ENCODE data around the gene FILIP1L. TPM values are rescaled to one million over a fixed set of nuclear protein-coding genes. Genes with fewer than 3 reads are reported as not detected.

Gene FILIP1L
- polyA plus RNA-seq, 4 donors: 17.6 to 24.4 (median 22.2) TPM

DNA sequence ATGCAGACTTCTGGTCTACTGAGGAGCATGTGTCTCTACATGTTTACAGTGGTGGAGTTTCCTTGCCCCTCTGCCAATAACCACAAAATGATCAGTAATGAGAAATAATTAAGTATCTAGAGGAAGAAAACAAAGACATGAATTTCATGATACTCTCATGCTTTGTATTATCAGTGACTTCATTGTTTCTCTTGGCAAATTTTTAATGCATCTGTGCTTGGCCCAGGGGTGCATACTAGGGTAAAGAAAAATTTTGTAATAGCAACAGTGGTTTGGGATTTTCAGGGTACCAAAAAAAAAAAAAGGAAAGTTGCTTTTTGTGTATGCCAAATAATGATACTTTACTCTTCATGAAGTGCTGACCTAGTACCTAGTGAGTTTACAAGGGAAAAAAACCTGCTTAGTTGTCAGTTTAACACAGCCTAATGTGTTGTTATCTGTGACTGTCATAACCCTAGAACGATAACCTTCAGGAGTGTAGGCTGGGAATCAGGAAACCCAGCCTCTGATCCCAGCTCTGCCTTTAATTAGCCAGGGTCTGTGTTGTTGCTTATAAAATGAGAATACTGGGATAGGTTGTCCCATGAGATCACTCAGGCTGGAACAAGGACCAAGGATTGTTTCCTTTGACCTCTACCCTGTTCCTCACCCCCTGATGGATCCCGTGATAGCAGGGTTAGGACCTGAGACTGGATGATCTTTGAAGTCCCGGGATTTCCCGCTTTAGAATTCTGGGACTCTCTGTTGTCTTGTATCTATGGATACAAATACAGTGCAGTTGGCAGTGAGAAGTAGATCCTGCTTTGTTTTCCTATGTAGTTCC, 179.1 kb downstream of the FILIP1L start:
- no peak for DNase-seq (ENCODE audit: low read depth in 4 of 4, low spot score in 3 of 4)

DNA sequence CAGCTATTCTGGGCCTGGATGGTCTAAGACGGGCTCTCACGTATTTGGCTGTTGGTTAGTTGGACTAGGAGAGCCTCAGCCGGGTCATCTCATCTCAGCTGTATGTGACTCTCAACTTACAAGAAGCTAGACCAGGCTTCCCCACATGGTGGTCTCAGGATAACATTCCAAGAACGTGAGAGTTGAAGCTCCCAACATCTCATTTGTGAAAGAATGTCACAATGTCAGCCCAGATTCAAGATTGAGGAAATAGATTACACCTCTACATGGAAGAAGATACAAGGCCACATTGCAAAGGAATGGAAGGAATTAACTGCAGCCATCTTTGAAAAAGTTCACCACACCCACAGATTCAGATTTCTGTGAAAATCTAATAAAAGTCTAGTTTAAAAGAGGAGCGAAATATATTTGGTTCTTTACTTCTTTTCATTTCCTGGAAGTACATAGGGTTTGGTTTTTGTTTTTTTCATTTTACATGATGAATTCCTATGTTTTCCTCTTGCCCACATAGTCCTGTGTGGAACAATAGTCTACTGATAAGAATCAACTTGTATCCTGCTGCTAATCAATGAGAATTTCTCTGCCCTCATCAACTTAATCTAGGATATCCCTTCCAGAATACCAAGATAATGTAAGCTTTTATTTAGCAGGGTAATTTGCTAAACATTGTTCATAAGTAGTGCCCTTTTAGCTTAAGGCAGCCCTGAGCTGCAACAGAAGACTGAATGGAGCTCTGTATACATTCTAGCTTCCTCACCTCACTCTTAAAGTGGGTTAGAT, 180.1 kb downstream of the FILIP1L start:
- no peak for DNase-seq (ENCODE audit: low read depth in 4 of 4, low spot score in 3 of 4)

DNA sequence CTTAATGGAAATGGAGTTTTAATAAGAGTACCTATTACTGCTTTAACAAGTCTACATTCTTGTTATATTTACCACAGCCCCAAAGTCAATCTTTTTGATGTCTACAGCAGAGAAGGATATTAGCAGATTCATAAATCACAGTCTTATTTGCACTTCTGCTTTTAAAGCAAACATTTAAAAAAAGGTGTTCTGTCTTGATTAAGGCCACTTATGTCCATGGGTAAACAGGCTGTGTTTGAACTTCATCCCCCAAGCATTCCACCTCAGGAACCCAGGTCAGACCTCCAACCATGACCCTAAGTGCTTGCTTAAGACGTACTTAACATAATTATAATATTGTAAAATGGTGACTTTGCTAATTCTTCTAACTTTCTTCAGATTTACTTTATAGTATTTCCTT, 183.2 kb downstream of the FILIP1L start:
- DNase-seq (ENCODE audit: low read depth in 4 of 4, low spot score in 3 of 4): no peak

DNA sequence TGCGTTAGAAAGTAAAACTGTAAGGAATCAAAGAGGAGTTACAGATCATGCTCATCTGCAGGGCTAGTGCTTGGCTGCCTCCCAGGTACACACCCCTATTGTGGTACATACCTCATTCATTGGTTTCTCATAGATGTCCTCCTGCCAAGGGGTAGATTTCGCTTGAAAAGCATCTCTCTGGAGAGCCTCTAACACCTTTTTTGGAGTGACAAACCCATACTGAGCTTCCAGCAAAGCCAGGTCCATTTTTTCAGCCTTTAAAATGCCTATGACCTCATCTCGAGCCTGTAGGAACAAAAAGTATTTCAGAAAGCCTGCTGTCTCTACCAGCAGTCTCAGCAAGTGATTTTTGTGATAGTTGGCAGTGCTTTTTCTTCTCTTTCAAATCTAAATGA, 184.6 kb downstream of the FILIP1L start:
- DNase-seq (ENCODE audit: low read depth in 4 of 4, low spot score in 3 of 4): no peak

DNA sequence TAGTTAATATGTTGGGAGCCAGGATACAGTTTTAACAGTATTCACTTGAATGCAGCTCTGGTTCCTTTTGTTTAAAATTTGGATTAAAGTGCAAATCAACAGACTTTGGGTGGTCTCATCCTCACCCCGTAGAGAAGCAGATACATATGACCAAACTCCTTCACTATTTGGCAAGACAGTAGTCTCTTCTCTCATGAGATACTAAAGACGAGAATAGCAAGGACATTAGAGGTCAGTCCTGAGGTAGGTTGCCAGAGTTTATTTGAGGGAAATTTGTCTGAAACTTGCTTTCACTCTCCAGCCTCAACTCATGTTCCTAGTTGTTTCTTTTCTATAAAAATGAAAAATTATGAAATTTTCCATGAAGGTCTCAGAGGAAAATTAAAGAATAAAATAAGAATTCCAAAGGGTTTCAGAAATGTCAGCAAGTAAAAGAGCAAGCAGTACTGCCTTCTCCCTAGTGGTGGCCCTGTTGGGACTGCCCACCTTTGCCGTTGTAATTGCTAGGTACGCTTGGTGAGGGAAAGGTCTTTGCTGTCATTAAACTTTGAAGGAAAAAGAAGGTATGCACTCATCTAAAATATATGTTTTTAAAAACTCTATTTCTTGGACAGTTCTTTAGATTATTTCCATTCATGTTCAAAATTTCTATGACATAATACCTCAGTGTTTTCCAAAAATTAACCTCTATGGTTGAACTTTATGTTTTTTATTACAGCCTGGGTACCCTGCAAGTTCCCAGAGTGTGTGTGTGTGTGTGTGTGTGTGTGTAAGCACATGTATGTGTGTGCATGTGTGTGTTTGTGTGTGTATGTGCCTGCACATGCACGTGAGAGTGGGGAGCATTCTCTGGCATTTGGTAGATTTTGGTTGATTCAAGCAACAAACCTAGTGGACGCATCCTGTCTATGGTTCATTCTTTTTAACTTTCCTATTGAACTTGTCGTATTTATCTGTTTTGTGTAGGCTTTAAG, 185.2 kb downstream of the FILIP1L start:
- DNase-seq (ENCODE audit: low read depth in 4 of 4, low spot score in 3 of 4): no peak

DNA sequence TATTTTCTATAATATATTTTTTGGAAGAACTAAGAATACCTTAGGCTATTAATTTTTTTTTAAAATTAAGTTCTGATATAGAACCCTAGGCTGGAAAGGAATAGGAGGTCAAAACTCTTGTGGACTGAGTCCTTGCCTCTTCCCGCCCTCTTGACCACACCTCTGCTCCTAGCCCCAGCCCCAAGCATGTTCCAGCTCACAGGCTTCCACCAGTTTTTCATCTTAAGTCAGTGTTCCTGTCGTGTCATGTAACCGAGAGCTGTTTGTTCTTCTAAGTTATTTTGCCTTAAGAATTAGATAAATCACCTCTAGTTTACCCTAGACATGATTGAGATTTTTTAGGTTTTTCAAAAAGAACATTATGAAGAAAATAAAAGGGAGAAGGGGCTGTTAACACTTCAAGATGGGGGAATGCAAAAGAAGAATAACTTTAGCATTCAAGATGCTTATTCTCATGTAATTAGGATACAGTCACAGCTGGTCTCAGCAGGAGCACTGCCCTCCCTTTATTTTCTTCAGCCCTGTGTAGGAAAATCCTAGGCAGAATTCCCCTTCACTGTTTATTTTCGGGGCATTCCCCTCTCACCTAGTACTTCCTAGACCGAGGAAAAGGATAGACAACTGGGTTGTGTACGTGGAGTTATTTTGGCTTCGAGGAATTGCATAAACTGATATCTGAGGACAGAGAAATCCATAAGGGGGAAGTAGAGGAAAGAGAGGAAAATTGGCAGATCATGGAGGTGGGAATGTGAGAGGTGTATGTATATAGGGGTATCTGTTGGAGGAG, 186.4 kb downstream of the FILIP1L start:
- no peak for DNase-seq (ENCODE audit: low read depth in 4 of 4, low spot score in 3 of 4)

DNA sequence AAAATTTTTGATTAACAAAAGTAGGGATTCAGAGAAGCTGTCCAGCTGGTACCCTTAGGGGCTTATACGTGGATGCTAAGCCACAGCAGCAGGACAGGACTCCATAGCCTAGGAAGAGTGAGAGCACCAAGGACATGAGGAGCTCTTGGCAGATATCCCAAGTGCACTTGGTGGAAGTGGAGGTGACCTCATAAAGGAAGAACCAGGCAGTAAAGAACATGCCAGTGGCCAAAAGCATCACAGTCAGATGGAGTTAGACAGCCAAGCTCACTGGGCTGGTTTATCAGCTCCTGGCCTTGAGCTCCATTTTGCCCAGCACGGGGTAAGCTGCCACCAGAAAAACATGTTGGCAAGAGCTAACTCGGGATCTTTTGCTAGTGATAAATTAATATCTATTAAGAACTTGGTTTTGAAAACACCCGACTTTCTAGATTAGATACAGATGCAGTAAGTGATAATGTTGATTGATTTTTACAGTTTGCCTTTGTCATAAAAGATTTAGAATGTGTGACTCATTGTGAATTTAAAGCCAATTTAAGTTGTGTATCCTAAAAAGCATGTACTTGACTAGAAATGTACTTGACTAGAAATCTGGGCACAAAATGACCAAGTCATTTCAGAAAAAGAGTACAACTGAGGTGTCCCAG, 188.6 kb downstream of the FILIP1L start:
- DNase-seq (ENCODE audit: low read depth in 4 of 4, low spot score in 3 of 4): no peak

DNA sequence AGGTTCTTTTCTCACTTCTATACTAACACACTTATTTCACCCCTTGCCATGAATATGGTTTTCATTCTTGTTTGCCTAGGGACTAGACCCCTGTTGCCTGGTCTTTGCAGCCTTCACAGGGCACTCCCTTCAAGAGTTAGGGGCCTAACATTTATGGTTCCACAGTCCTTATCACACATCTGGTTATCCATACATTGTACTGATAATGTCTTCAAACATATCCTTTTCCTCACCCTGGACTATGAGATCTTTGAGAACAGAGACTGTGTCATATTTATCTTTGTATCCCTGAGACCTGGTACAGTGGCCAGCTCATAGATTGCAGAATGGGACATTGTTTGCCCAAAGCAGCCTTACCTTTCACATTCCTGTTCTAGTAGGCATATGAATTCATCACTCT, 190.4 kb downstream of the FILIP1L start:
- no peak for DNase-seq (ENCODE audit: low read depth in 4 of 4, low spot score in 3 of 4)

DNA sequence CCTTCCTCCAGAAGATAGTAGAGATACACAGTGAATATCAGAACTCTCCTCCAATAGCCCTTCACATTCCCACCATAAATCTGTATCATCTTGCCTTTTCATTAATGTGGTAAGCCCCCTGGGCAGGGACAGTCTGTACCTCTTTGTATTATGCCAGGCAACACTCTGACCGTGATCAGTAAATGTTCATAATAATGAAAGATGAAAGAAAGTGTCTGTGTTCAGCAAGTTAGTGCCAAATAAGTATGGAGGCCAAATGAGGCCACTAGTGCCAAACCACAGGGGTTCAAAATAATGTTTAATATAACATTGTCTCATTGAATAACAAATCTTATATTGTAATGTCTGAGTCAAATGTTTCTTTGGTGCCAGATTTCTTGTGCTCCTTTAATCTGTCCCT, 192.3 kb downstream of the FILIP1L start:
- no peak for DNase-seq (ENCODE audit: low read depth in 4 of 4, low spot score in 3 of 4)

DNA sequence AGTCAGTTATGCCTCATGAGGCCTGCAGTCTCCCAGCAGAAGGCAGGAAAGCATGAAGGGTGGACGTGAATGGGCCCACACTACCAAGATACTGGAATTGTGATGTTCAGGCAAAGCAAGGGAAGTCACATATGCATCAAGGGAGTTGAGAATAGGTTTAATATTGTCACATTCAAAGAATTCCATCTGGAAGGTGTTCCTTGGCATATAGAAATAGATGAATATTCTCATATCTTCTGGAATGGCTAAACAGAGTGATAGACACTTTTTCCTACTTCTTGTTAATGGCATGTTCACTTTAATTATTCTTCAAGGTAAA, 193.0 kb downstream of the FILIP1L start:
- DNase-seq (ENCODE audit: low read depth in 4 of 4, low spot score in 3 of 4): no peak

DNA sequence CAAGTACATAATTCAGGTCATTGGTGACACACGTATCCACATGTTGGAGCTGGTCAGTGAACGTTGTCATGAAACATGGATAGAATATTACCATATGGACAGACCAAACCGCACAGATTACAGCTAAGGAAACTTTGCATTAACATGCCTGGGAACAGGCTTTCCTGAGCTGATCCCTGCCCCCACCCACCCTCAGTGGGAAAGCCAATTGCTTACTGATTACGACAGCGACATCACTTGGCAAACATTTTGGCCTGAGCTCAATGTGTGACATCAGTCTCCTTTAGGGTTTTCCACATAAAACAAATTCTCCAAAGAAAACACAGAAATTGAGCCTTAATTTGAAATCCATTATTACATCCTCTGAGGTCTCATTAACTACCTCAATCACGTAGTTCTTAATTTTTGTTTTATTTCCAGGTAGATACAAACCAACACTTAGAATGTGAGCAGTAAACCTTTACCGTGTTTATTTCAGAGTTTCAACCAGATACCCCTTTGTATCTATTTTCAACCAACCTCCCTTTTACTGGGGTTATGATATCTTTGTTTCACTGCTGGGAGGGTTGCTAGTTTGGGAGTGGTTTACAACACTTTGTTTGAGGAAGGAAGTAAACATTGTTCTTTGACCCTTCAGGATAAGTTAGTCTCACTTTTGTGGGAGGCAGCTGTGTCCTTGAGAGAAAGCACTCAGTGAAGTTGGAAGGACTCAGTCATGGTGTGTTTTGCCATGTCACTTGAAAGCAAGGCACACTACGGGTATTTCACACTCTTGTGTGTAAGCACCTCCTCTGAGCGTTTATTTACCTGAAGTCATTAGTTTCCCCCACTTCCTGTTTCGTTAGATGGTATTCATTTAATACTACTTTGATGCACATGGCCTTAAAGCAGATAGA, 193.6 kb downstream of the FILIP1L start:
- no peak for DNase-seq (ENCODE audit: low read depth in 4 of 4, low spot score in 3 of 4)

DNA sequence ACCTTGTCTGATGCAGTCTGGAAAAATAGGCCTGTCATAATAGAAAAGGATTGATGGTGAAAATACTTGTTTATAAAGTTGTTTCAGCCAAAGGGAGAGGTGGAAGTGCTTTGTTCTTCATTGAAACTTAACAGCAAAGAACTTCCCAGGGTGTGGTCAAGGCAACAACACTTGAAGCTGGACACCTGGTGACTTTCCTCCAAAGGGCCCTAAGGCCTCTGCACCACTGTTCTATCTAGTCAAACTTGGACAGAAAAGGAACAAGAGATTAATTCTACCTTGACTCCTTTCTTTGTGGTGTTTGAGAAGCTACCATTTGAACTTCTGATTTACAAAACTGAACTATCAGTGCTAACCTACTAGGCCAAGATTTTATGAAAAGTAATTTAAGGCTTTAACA, 194.6 kb downstream of the FILIP1L start:
- no peak for DNase-seq (ENCODE audit: low read depth in 4 of 4, low spot score in 3 of 4)

DNA sequence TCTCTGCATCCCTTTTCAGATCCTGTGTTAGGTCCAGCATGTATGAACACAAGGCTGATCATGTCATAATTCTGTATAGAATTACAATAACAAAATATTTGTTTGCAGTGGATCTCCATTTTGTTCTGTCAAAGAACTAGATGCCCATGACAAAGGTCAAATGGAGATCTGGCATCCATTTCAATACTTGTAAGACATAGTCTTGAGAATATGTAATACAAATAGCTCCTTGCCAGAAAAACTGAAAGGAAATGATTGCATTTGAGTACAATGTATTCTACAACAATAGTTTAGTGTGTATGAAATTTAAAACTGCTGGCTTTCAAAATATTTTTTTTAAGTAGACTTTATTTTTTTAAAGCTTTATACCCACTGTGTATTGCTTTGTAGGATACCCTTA, 195.6 kb downstream of the FILIP1L start:
- no peak for DNase-seq (ENCODE audit: low read depth in 4 of 4, low spot score in 3 of 4)

DNA sequence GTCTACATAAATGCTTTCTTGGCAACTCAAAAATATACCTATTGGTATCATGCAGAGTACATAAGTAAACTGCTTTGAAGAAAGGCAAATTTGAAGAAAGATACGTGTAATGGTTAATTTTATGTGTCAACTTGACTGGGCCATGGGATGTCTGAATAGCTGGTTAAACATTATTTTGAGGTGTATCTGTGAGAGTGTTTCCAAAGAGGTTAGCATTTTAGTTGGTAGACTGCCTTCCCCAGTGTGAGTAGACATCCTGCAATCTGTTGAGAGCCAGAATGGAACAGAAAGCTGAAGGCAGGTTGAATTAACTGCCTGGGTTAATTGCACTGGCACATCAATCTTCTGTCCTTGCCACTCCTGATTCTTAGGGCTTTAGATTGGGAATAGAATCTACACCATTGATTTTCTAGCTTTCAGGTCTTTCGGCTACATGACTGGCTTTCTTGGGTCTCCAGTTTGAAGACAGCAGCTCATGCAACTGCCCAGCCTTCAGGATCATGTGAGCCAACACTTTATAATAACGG, 198.3 kb downstream of the FILIP1L start:
- DNase-seq (ENCODE audit: low read depth in 4 of 4, low spot score in 3 of 4): no peak

DNA sequence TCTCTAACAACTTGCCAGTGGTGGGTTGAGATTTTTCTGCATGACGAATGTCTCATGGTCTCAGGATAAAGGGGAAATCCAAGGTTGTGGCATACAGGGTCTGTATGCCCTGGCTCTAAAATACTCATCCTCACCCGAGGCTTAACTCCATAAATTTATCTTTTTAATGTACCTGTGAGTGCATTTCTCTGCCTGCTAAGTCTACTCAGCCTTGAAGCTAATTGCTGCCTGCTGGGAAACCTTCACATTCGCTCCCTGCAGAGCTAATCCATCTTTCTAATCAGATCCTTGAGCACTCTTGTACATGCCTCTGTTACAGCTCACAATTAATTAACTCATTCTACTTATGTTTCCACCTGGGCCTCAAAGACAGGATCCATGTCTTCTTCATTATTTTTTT, 202.9 kb downstream of the FILIP1L start:
- no peak for DNase-seq (ENCODE audit: low read depth in 4 of 4, low spot score in 3 of 4)

DNA sequence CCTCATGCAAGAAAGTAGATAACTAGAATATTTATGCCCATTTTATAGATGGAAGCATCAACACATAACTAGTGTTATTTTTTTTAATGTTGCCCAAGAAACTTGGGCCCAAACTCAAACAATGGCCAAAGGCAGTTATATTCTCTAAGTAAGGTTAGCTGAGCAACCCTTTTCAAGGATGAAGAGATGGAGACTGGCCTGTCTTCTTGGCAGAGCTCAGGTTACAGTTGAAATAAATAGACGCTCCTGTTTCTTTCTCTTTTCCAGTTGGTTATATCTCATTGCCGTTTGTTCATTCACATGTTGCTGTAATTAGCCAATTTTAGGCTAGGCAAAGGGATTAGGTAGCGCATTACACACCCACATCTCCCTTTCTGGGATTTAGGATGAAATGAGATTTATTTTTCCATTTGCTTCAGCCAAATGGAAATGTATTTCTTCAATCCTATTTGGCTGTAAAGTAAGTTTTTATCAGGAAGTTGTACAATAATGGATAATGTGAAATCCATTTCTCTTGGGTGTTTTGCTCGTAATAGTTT, 203.5 kb downstream of the FILIP1L start:
- DNase-seq (ENCODE audit: low read depth in 4 of 4, low spot score in 3 of 4): no peak

DNA sequence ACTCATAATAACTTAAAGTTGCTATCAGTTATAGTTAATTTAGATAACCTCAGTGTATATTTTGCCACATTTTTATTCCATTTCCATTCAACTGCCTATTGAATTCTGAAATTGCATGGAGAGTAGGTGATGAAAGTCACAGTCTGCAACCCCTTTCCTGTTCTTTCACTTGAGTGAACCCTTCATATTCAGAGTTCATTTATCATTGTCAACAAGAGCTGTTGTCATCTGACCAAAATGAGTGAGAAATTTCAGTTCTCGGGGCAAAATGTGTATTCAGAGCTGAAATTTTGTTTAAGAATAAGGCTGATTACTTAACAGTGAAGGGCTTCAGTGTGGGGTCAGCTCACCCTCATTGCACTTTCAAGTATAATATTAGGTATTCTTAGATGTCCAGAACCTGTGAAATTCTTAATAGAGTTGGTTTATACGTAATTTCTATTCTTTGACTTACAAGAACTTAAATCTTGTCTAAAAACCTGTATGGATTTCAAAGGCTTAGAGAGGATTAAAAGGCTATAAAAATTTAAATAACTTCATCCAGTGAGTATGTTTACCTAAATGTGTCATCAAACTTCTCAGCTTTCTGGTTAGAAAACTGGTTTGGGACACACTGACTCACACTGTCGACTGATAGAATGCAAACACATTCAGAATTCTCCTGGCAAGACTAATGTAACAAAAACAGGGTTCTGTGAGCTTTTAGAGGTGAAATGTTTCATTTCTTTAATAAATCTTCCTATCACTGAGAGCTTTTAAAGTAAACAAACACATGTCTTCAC, 204.4 kb downstream of the FILIP1L start:
- DNase-seq (ENCODE audit: low read depth in 4 of 4, low spot score in 3 of 4): no peak

Measured in right renal pelvis (tissue), 4 donors.